Glutamatergic neuron (in vitro differentiated cells): ENCODE results near the gene PDIA3. TPM values are rescaled to one million over a fixed set of nuclear protein-coding genes. Genes with fewer than 3 reads are reported as not detected.

Experiments used
- DNase-seq: peaks from one replicate; pipeline ENCODE4 v3.0.0; 2022
- H3K27ac Mint-ChIP-seq: one replicate; pipeline ENCODE4 v1.8.0; 2020; ENCODE audit warnings: mild to moderate bottlenecking, mixed read lengths, inconsistent platforms; ENCODE audit not compliant: unreplicated experiment
- H3K27me3 Mint-ChIP-seq: one replicate; pipeline ENCODE4 v1.8.0; 2020; ENCODE audit warnings: mild to moderate bottlenecking, moderate library complexity, mixed read lengths, inconsistent platforms; ENCODE audit not compliant: unreplicated experiment
- H3K36me3 Mint-ChIP-seq: one replicate; pipeline ENCODE4 v1.8.0; 2020; ENCODE audit warnings: mild to moderate bottlenecking, mixed read lengths, inconsistent platforms; ENCODE audit not compliant: unreplicated experiment
- H3K4me1 Mint-ChIP-seq: one replicate; pipeline ENCODE4 v1.8.0; 2020; ENCODE audit warnings: mild to moderate bottlenecking, low read depth, mixed read lengths, inconsistent platforms; ENCODE audit not compliant: unreplicated experiment
- H3K4me3 Mint-ChIP-seq: one replicate; pipeline ENCODE4 v1.8.0; 2020; ENCODE audit warnings: mild to moderate bottlenecking, mixed read lengths, inconsistent platforms; ENCODE audit not compliant: unreplicated experiment
- H3K9me3 Mint-ChIP-seq: one replicate; pipeline ENCODE4 v1.8.0; 2020; ENCODE audit warnings: mild to moderate bottlenecking, moderate library complexity, mixed read lengths, inconsistent platforms; ENCODE audit not compliant: unreplicated experiment
- CTCF ChIP-seq: fragments of 200-600 bp; sonication (generic); IDR thresholded peaks from one replicate; pipeline ENCODE4 v1.5.0; 2021; ENCODE audit not compliant: partially characterized antibody, unreplicated experiment
- total RNA-seq: library from RNA; stranded (reverse); fragmentation: NEBNext Ultra II Directional; extraction: Animal tissue kit (Norgen Biotek cat#: 25700); gene quantifications from one replicate; pipeline ENCODE4 v1.2.1, GENCODE V29; 2021; ENCODE audit not compliant: unreplicated experiment

PDIA3 gene
- total RNA-seq, 1 donor from 2014 or later: 222 TPM

- Mint-ChIP-seq H3K9me3 (peaks cover 4% of the 10 kb centered on the region), H3K4me3 (no peak overlapping the region), H3K36me3 (no peaks in the 10 kb centered on the region), H3K4me1 (no peaks in the 10 kb centered on the region), H3K27ac (no peak overlapping the region), H3K27me3 (no peaks in the 10 kb centered on the region)
- TF ChIP-seq CTCF: no peak
- DNase-seq: no peak
Observed at GRCh38 chr15:43779016-43779415, 32.8 kb downstream of the PDIA3 start.

GRCh38 chr15:43789409-43789808, 43.2 kb downstream of the PDIA3 start:
- peaks cover 14% of the 10 kb centered on the region for H3K9me3 Mint-ChIP-seq
- peaks cover 14% of the 10 kb centered on the region for H3K4me1 Mint-ChIP-seq
- H3K27me3 Mint-ChIP-seq: peaks cover 4% of the 10 kb centered on the region
- H3K36me3 Mint-ChIP-seq: peaks cover 4% of the 10 kb centered on the region
- no peak overlapping the region for H3K27ac Mint-ChIP-seq
- DNase-seq: no peak
- no peak for TF ChIP-seq CTCF
- no peak overlapping the region for H3K4me3 Mint-ChIP-seq

GRCh38 chr15:43791993-43792760, 45.9 kb downstream of the PDIA3 start, which contains the start of gene SERF2:
Gene SERF2, plus strand, starts transcription at chr15:43792320. Its CDS starts 57 bp downstream, at chr15:43792377.
- no peak for TF ChIP-seq CTCF
- Mint-ChIP-seq H3K9me3 (peaks cover 16% of the 10 kb centered on the region), H3K4me1 (peaks cover 17% of the 10 kb centered on the region), H3K27me3 (peaks cover 4% of the 10 kb centered on the region), H3K36me3 (peaks cover 6% of the 10 kb centered on the region), H3K27ac (peak within 1 kb of the TSS; percentile 97), H3K4me3 (peak within 1 kb of the TSS; percentile 87)
- peak; percentile 100 for DNase-seq

- TF ChIP-seq CTCF: no peak
- Mint-ChIP-seq H3K27ac (peak overlapping the region; percentile 97), H3K27me3 (peaks cover 4% of the 10 kb centered on the region), H3K9me3 (peaks cover 16% of the 10 kb centered on the region), H3K4me3 (peak overlapping the region; percentile 87), H3K36me3 (peaks cover 6% of the 10 kb centered on the region), H3K4me1 (peaks cover 17% of the 10 kb centered on the region)
- DNase-seq: no peak
Observed at GRCh38 chr15:43792761-43793476, 46.7 kb downstream of the PDIA3 start.

- DNase-seq: no peak
- Mint-ChIP-seq H3K4me3 (peak overlapping the region; percentile 87), H3K27me3 (peaks cover 4% of the 10 kb centered on the region), H3K9me3 (peaks cover 16% of the 10 kb centered on the region), H3K27ac (peak overlapping the region; percentile 97), H3K4me1 (peaks cover 21% of the 10 kb centered on the region), H3K36me3 (peaks cover 10% of the 10 kb centered on the region)
- TF ChIP-seq CTCF: no peak
Observed at GRCh38 chr15:43793647-43794046, 47.4 kb downstream of the PDIA3 start.
